Transverse colon (tissue), 4 donors: ENCODE data around the gene PPM1L. TPM values are rescaled to one million over a fixed set of nuclear protein-coding genes. Genes with fewer than 3 reads are reported as not detected.

ENCODE experiments used
- DNase-seq: peaks from one replicate; pipeline ENCODE4 v3.0.0-alpha.2; 2019
- H3K27ac ChIP-seq, 4 donors: fragments of 200-600 bp; sonication (generic); 2 replicates each; pipeline ENCODE4 v1.5.1; 2016 to 2018; ENCODE audit warnings: inconsistent platforms in 4 of 4
- H3K27me3 ChIP-seq: fragments of 200-600 bp; sonication (generic); 2 replicates; pipeline ENCODE4 v1.5.1; 2017; ENCODE audit warnings: inconsistent platforms
- H3K36me3 ChIP-seq, 4 donors: fragments of 200-600 bp; sonication (generic); 2 replicates each; pipeline ENCODE4 v1.5.1; 2017 to 2019; ENCODE audit warnings: inconsistent platforms in 4 of 4
- H3K4me1 ChIP-seq, 4 donors: fragments of 200-600 bp; sonication (generic); 2 replicates each; pipeline ENCODE4 v1.5.1; 2017 to 2020; ENCODE audit warnings: inconsistent platforms in 4 of 4
- H3K4me3 ChIP-seq, 4 donors: fragments of 200-600 bp; sonication (generic); 1 replicate in 1 of 4; 2 replicates in 3 of 4; pipeline versions ENCODE4 v1.5.1 to v1.6.1; 2017 to 2019; ENCODE audit warnings: inconsistent platforms in 4 of 4
- H3K9me3 ChIP-seq, 2 donors: fragments of 200-600 bp; sonication (generic); 2 replicates each; pipeline ENCODE4 v1.5.1; 2017 to 2019; ENCODE audit warnings: inconsistent platforms in 2 of 2
- EP300 ChIP-seq: sonication (generic); formaldehyde crosslinking; IDR thresholded peaks from one replicate; pipeline ENCODE4 v1.6.1; 2017; ENCODE audit warnings: antibody characterized with exemption, low read depth
- POLR2A ChIP-seq: fragments of 450-650 bp; IDR thresholded peaks from one replicate; pipeline ENCODE4 v1.6.1; 2016; ENCODE audit warnings: antibody characterized with exemption, mild to moderate bottlenecking, moderate library complexity
- POLR2AphosphoS5 ChIP-seq, 3 donors: sonication (generic); formaldehyde crosslinking; IDR thresholded peaks; one replicate each; pipeline ENCODE4 v1.6.1; 2016; ENCODE audit warnings: antibody characterized with exemption in 3 of 3
- WGBS, 2 donors: methylation state at CpG; one replicate each; pipeline ENCODE4 v1.1.5; 2018; ENCODE audit warnings: low coverage in 1 of 2; 5-methylcytosine and 5-hydroxymethylcytosine counted together
- in situ Hi-C, 4 donors: fragments of 200-750 bp; cut with MboI; loops; one replicate each; pipeline versions ENCODE4 v1.15.0 to v1.15.1; 2017; ENCODE audit warnings: low sequenced_read_pairs in 3 of 4, low pct_ligation_motif_present in 1 of 4, low pct_unique_long_range_greater_than_20kb in 1 of 4
- intact Hi-C: fragments of 100-400 bp; cut with DNase I; formaldehyde crosslinking; loops from one replicate; pipeline ENCODE4 v1.15.1; 2023; ENCODE audit warnings: low total_unique reads
- total RNA-seq, 4 donors: library from RNA; depleted of rRNA; stranded (reverse); fragments of >200 nt; gene quantifications; one replicate each; pipeline ENCODE4 v1.1.0, GENCODE V29; 2016
- TF ChIP-seq, protein P1 (sequence below), 5 experiments: fragments of 200-600 bp in 3 of 5; fragments of 450-650 bp in 2 of 5; sonication (generic) in 3 of 5; IDR thresholded peaks; 1 replicate in 2 of 5; 2 replicates in 3 of 5; pipeline ENCODE4 v1.5.1; 2016 to 2017; ENCODE audit warnings: antibody characterized with exemption in 5 of 5, inconsistent platforms in 3 of 5, mild to moderate bottlenecking in 2 of 5, moderate library complexity in 1 of 5

PPM1L gene
- total RNA-seq, 4 donors from 2014 or later = 17.2 to 35.5 (median 25.6) TPM

DNA sequence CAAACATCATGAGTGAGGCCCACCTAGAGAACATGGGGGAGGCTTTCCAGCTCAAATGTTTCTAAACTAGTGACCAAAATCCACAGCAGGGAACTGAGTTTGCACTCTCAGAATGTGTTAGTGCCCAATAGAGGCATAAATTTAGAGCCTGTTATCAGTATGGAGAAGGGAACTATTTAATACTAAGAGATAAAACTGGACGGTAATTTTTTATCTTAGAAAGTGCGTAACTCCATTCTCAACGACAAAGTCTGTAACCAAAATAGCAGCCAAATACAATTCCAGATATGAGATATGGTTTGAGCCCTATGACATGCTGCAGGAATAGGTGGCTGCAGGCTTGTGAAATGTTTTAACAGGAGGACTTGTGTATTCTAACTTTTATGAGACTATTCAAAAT is 345.6 kb downstream of the PPM1L start:
- Histone ChIP-seq H3K4me1 (peaks cover 0 to 12% (median 0%) of the 10 kb centered on the region in 4 donors), H3K27ac (no peak overlapping the region), H3K27me3 (no peaks in the 10 kb centered on the region), H3K36me3 (no peaks in the 10 kb centered on the region), H3K4me3 (no peak overlapping the region), H3K9me3 (no peaks in the 10 kb centered on the region)
- DNase-seq = no peak
- WGBS, 2 donors = 75 to 83% methylated on average over 3 of the region's 3 CpGs
- intact Hi-C loops = no loop called here
- in situ Hi-C loops = no loop called here
- TF ChIP-seq EP300 (no peak), POLR2A (no peak)
- TF ChIP-seq, protein P1, sequence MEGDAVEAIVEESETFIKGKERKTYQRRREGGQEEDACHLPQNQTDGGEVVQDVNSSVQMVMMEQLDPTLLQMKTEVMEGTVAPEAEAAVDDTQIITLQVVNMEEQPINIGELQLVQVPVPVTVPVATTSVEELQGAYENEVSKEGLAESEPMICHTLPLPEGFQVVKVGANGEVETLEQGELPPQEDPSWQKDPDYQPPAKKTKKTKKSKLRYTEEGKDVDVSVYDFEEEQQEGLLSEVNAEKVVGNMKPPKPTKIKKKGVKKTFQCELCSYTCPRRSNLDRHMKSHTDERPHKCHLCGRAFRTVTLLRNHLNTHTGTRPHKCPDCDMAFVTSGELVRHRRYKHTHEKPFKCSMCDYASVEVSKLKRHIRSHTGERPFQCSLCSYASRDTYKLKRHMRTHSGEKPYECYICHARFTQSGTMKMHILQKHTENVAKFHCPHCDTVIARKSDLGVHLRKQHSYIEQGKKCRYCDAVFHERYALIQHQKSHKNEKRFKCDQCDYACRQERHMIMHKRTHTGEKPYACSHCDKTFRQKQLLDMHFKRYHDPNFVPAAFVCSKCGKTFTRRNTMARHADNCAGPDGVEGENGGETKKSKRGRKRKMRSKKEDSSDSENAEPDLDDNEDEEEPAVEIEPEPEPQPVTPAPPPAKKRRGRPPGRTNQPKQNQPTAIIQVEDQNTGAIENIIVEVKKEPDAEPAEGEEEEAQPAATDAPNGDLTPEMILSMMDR (IDR thresholded peaks at IDR 0.05) = no peak

- intact Hi-C loops = no loop called here
- WGBS, 2 donors = 91 to 92% methylated on average over 6 to 22 of the region's 22 CpGs
- no peaks in the 10 kb centered on the region for H3K36me3 ChIP-seq
- no peak overlapping the region for H3K27ac ChIP-seq
- H3K27me3 ChIP-seq = no peaks in the 10 kb centered on the region
- DNase-seq = no peak
- peaks cover 0 to 12% (median 0%) of the 10 kb centered on the region in 4 donors for H3K4me1 ChIP-seq
- no peaks in the 10 kb centered on the region for H3K9me3 ChIP-seq
- in situ Hi-C loops = no loop called here
- no peak for TF ChIP-seq POLR2AphosphoS5 (IDR thresholded peaks at IDR 0.05)
- no peak for TF ChIP-seq EP300
- TF ChIP-seq, protein P1 (IDR thresholded peaks at IDR 0.05) = no peak
- TF ChIP-seq POLR2A = no peak
- H3K4me3 ChIP-seq = peak overlapping the region in 1 of 4 donors; percentile 70
Observed at GRCh38 chr3:161103776-161104385, 347.9 kb downstream of the PPM1L start.

- peak within 1 kb of the TSS in 3 of 4 donors; percentile 19 to 51 (median 30) for H3K27ac ChIP-seq
- H3K27me3 ChIP-seq = no peaks in the 10 kb centered on the region
- H3K36me3 ChIP-seq = no peaks in the 10 kb centered on the region
- H3K4me3 ChIP-seq = peak within 1 kb of the TSS; percentile 46 to 85 (median 61)
- WGBS, 2 donors = 2 to 5% methylated on average over 4 to 81 of the region's 97 CpGs
- H3K9me3 ChIP-seq = no peaks in the 10 kb centered on the region
- intact Hi-C loops = no loop called here
- in situ Hi-C loops = no loop called here
- H3K4me1 ChIP-seq = peaks cover 0 to 12% (median 0%) of the 10 kb centered on the region in 4 donors
- TF ChIP-seq POLR2AphosphoS5 (IDR thresholded peaks at IDR 0.05) (no peak), EP300 (no peak), POLR2A (no peak)
- TF ChIP-seq, protein P1 (IDR thresholded peaks at IDR 0.05) = no peak
- DNase-seq = peak; percentile 12
Observed at GRCh38 chr3:161104561-161105551, 348.8 kb downstream of the PPM1L start, which contains the start of gene B3GALNT1. Gene B3GALNT1 (minus strand): TSS chr3:161105349. CDS start chr3:161086754, 18,595 bp downstream.

DNA sequence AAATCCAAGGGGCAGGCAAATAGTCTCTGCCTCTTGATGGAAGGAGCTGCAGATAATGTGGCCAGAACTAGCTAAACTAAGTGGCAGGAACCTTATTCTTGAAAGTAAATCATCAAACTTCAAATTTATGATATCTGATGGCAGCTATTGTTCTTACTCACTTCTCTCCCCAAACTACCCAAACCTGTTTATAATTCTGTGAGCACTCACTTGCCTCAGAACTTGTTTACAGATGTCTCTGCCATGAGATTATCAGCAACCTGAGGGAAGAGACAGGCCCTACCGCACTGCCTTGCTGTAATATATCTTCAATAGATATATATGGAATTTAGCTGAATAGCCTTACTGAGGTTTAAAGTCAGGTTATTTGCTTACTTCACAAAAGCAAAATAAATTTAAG is 351.3 kb downstream of the PPM1L start:
- Histone ChIP-seq H3K27me3 (no peaks in the 10 kb centered on the region), H3K27ac (no peak overlapping the region), H3K4me1 (peaks cover 0 to 12% (median 0%) of the 10 kb centered on the region in 4 donors), H3K9me3 (no peaks in the 10 kb centered on the region), H3K4me3 (no peak overlapping the region), H3K36me3 (no peaks in the 10 kb centered on the region)
- no peak for DNase-seq
- intact Hi-C loops (no loop called here), in situ Hi-C loops (no loop called here)
- WGBS, 2 donors = 94 to 100% methylated on average over 1 of the region's 1 CpG
- TF ChIP-seq POLR2A = no peak
- TF ChIP-seq POLR2AphosphoS5 (IDR thresholded peaks at IDR 0.05) = no peak
- no peak for TF ChIP-seq EP300
- TF ChIP-seq, protein P1 (IDR thresholded peaks at IDR 0.05) = no peak
